GM23338 (cell line): ENCODE measurements around the gene GNPTAB. TPM values are rescaled to one million over a fixed set of nuclear protein-coding genes. Genes with fewer than 3 reads are reported as not detected.
A peak's percentile ranks its signal among the peaks of the same experiment; 100 is the strongest.

Source experiments
- ATAC-seq: fragments of 200-7000 bp; cut with Tn5 transposase; 3 replicates; pipeline ENCODE4 v1.9.1; 2020
- DNase-seq: peaks from one replicate; pipeline ENCODE4 v3.0.0-alpha.2; 2015; ENCODE audit warnings: low spot score
- H2AFZ ChIP-seq: fragments of 200-600 bp; sonication (generic); 2 replicates; pipeline ENCODE4 v1.8.0; 2016; ENCODE audit warnings: antibody characterized with exemption, mild to moderate bottlenecking, moderate library complexity
- H3F3A ChIP-seq: fragments of 200-600 bp; sonication (generic); replicated peaks from 2 replicates; pipeline ENCODE4 v1.8.0; 2017; ENCODE audit warnings: antibody characterized with exemption, mixed run types, low read depth
- H3K27ac ChIP-seq: fragments of 200-600 bp; sonication (generic); 2 replicates; pipeline ENCODE4 v1.6.1; 2016; ENCODE audit warnings: low read depth
- H3K27me3 ChIP-seq: fragments of 200-600 bp; sonication (generic); 2 replicates; pipeline ENCODE4 v1.8.0; 2016; ENCODE audit warnings: mild to moderate bottlenecking, mixed run types, moderate library complexity; ENCODE audit not compliant: insufficient read depth
- H3K36me3 ChIP-seq: fragments of 200-600 bp; sonication (generic); 2 replicates; pipeline ENCODE4 v1.8.0; 2016; ENCODE audit warnings: mild to moderate bottlenecking; ENCODE audit not compliant: insufficient read depth
- H3K4me1 ChIP-seq: fragments of 200-600 bp; sonication (generic); 2 replicates; pipeline ENCODE4 v1.8.0; 2016; ENCODE audit warnings: mild to moderate bottlenecking, moderate library complexity; ENCODE audit not compliant: insufficient read depth
- H3K4me2 ChIP-seq: fragments of 200-600 bp; sonication (generic); 2 replicates; pipeline ENCODE4 v1.7.1; 2017; ENCODE audit warnings: mixed run types
- H3K4me3 ChIP-seq: fragments of 200-600 bp; sonication (generic); 2 replicates; pipeline ENCODE4 v1.6.1; 2016; ENCODE audit warnings: mixed run types
- H3K79me2 ChIP-seq: fragments of 200-600 bp; sonication (generic); replicated peaks from 2 replicates; pipeline ENCODE4 v1.8.0; 2017; ENCODE audit warnings: mild to moderate bottlenecking; ENCODE audit not compliant: insufficient read depth
- H3K9me2 ChIP-seq: fragments of 200-600 bp; sonication (generic); 2 replicates; pipeline ENCODE4 v1.8.0; 2017; ENCODE audit not compliant: insufficient read depth
- H4K20me1 ChIP-seq: fragments of 200-600 bp; sonication (generic); replicated peaks from 2 replicates; pipeline ENCODE4 v1.8.0; 2017; ENCODE audit warnings: mild to moderate bottlenecking; ENCODE audit not compliant: insufficient read depth
- H3K27ac Mint-ChIP-seq: 2 replicates; pipeline ENCODE4 v1.8.0; 2020; ENCODE audit warnings: inconsistent platforms, mild to moderate bottlenecking, moderate library complexity, mixed read lengths
- H3K27me3 Mint-ChIP-seq: 3 replicates; pipeline ENCODE4 v1.8.0; 2022; ENCODE audit warnings: low read depth, mild to moderate bottlenecking, moderate library complexity, mixed read lengths, inconsistent platforms; ENCODE audit not compliant: insufficient read depth, poor library complexity
- H3K36me3 Mint-ChIP-seq: 3 replicates; pipeline ENCODE4 v1.8.0; 2021; ENCODE audit warnings: low read depth, mild to moderate bottlenecking, inconsistent platforms, moderate library complexity, mixed read lengths
- H3K4me1 Mint-ChIP-seq: 3 replicates; pipeline ENCODE4 v1.8.0; 2020; ENCODE audit warnings: mild to moderate bottlenecking, inconsistent platforms, mixed read lengths
- H3K4me3 Mint-ChIP-seq: 3 replicates; pipeline ENCODE4 v1.8.0; 2021; ENCODE audit warnings: moderate library complexity, mild to moderate bottlenecking, inconsistent platforms, mixed read lengths
- H3K9me3 Mint-ChIP-seq: 3 replicates; pipeline ENCODE4 v1.8.0; 2020; ENCODE audit warnings: moderate library complexity, mild to moderate bottlenecking, inconsistent platforms, mixed read lengths
- EZH2 ChIP-seq: fragments of 200-600 bp; sonication (generic); IDR thresholded peaks from one replicate; pipeline ENCODE4 v1.8.0; 2017; ENCODE audit warnings: antibody characterized with exemption, mild to moderate bottlenecking, low read depth; ENCODE audit not compliant: unreplicated experiment
- EZH2phosphoT487 ChIP-seq: fragments of 200-600 bp; sonication (generic); IDR thresholded peaks from one replicate; pipeline ENCODE4 v1.8.1; 2018; ENCODE audit warnings: antibody characterized with exemption; ENCODE audit not compliant: unreplicated experiment
- JUNB ChIP-seq: IDR thresholded peaks from one replicate; pipeline ENCODE4 v1.6.1; 2016; ENCODE audit warnings: antibody characterized with exemption; ENCODE audit not compliant: unreplicated experiment
- ZNF114 ChIP-seq: fragments of 250-450 bp; sonication (Bioruptor Pico); IDR thresholded peaks from 2 replicates; pipeline ENCODE4 v1.5.0; 2020; ENCODE audit warnings: mild to moderate bottlenecking, moderate library complexity
- ZNF331 ChIP-seq: fragments of 250-450 bp; sonication (Bioruptor Pico); IDR thresholded peaks from 2 replicates; pipeline ENCODE4 v1.5.0; 2020; ENCODE audit warnings: low read depth, mild to moderate bottlenecking, moderate library complexity
- polyA plus RNA-seq: library from polyadenylated mRNA; unstranded; fragments of >200 nt; fragmentation: Nextera tagmentation; extraction: Ambion mirVana; gene quantifications from 2 replicates; pipeline ENCODE4 v1.2.1, GENCODE V29; 2016
- total RNA-seq: library from RNA; depleted of rRNA; stranded (reverse); fragments of >200 nt; shearing (Covaris generic); gene quantifications from 2 replicates; pipeline ENCODE4 v1.2.3, GENCODE V29; 2014
- TF ChIP-seq, protein P1 (sequence below), 2 experiments: fragments of 200-600 bp in 1 of 2; sonication (generic) in 1 of 2; conservative IDR thresholded peaks; 2 replicates each; pipeline versions ENCODE4 v1.5.1 to v1.6.1; 2016 to 2017; ENCODE audit warnings: antibody characterized with exemption in 2 of 2, low read depth in 2 of 2, mild to moderate bottlenecking in 2 of 2, moderate library complexity in 1 of 2
- TF ChIP-seq, protein P2 (sequence below): fragments of 250-450 bp; sonication (Bioruptor Pico); IDR thresholded peaks from 2 replicates; pipeline ENCODE4 v1.5.0; 2020; ENCODE audit warnings: mild to moderate bottlenecking, moderate library complexity

Gene GNPTAB
- total and polyA plus RNA-seq, 2 experiments from 2014 or later = 23.6 to 58.3 TPM

DNA sequence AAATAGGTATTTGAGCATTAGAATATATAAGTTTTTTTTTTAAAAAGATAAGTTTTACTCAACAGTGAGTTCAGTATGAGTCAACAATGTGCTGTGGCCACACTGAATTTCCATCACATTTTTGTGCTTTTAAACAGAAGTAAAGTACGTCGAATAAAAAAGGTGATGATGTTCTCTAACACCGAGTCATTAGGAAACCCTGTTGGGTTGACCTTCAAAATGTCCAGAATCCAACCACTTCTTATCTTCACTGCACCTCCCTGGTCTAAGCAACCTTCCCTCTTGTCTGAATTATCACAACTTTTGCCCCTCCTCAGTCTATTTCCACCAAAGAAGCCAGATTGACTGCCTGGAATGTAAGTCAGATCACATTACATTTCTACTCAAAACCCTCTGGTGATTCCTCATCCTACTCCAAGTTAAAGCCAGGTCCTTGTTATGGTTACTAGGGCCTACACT is 48.5 kb downstream of the GNPTAB start:
- no peak overlapping the region for H3K4me3 ChIP-seq
- no peaks in the 10 kb centered on the region for H3K4me1 ChIP-seq
- ATAC-seq = no peak
- H3K79me2 ChIP-seq = no peaks in the 10 kb centered on the region
- no peak overlapping the region for H3K27ac ChIP-seq
- no peaks in the 10 kb centered on the region for H3F3A ChIP-seq
- peaks cover 4% of the 10 kb centered on the region; the same call in 2 of the 3 replicates for H3K36me3 Mint-ChIP-seq
- peaks cover 4% of the 10 kb centered on the region for H3K27me3 Mint-ChIP-seq
- no peaks in the 10 kb centered on the region for H3K9me3 Mint-ChIP-seq
- H3K4me2 ChIP-seq = no peak overlapping the region
- H3K4me3 Mint-ChIP-seq = no peak overlapping the region
- H4K20me1 ChIP-seq = no peaks in the 10 kb centered on the region; the same call in 1 of the 2 replicates
- no peaks in the 10 kb centered on the region for H3K9me2 ChIP-seq
- no peaks in the 10 kb centered on the region for H3K27me3 ChIP-seq
- H3K4me1 Mint-ChIP-seq = no peaks in the 10 kb centered on the region
- H2AFZ ChIP-seq = no peak overlapping the region
- TF ChIP-seq, protein P1, sequence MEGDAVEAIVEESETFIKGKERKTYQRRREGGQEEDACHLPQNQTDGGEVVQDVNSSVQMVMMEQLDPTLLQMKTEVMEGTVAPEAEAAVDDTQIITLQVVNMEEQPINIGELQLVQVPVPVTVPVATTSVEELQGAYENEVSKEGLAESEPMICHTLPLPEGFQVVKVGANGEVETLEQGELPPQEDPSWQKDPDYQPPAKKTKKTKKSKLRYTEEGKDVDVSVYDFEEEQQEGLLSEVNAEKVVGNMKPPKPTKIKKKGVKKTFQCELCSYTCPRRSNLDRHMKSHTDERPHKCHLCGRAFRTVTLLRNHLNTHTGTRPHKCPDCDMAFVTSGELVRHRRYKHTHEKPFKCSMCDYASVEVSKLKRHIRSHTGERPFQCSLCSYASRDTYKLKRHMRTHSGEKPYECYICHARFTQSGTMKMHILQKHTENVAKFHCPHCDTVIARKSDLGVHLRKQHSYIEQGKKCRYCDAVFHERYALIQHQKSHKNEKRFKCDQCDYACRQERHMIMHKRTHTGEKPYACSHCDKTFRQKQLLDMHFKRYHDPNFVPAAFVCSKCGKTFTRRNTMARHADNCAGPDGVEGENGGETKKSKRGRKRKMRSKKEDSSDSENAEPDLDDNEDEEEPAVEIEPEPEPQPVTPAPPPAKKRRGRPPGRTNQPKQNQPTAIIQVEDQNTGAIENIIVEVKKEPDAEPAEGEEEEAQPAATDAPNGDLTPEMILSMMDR (conservative IDR thresholded peaks at IDR 0.05; ENCODE audit: low read depth in 2 of 2) = no peak
- no peak for TF ChIP-seq JUNB
- peak overlapping the region; percentile 1; the same call in 1 of the 2 replicates for H3K27ac Mint-ChIP-seq
- no peak for DNase-seq
- peaks cover 14% of the 10 kb centered on the region; the same call in 1 of the 2 replicates for H3K36me3 ChIP-seq

DNA sequence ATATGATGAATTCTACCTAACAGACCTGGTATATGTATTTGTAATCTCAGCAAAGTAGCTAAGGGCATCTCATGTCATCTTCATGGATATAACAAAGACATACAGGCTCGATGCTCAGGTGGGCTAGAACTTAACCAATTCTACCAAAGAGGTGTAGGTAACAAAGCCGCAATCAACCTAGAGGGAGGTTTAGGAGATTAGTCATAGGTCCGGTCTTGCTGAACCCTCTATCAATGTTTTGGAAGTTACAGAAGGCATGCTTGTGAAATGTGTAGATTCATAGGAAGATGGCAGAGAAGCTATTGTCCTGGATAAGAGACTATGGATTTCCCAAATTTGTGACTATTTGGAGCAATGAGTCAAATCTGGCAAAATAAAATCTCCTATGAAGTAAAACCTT is 48.9 kb downstream of the GNPTAB start:
- no peak for DNase-seq
- Mint-ChIP-seq H3K4me3 (no peak overlapping the region), H3K27ac (no peak overlapping the region), H3K9me3 (no peaks in the 10 kb centered on the region), H3K36me3 (peaks cover 4% of the 10 kb centered on the region; the same call in 2 of the 3 replicates), H3K4me1 (no peaks in the 10 kb centered on the region), H3K27me3 (peaks cover 4% of the 10 kb centered on the region)
- no peaks in the 10 kb centered on the region for H3K4me1 ChIP-seq
- H3K36me3 ChIP-seq = peaks cover 14% of the 10 kb centered on the region; the same call in 1 of the 2 replicates
- H3K79me2 ChIP-seq = no peaks in the 10 kb centered on the region
- no peak overlapping the region for H2AFZ ChIP-seq
- H3K4me3 ChIP-seq = no peak overlapping the region
- no peak overlapping the region for H3K27ac ChIP-seq
- no peaks in the 10 kb centered on the region for H3F3A ChIP-seq
- no peak for ATAC-seq
- TF ChIP-seq JUNB = no peak
- no peak for TF ChIP-seq ZNF331
- no peak for TF ChIP-seq EZH2
- TF ChIP-seq, protein P1 (conservative IDR thresholded peaks at IDR 0.05; ENCODE audit: low read depth in 2 of 2) = no peak
- TF ChIP-seq ZNF114 = no peak
- TF ChIP-seq EZH2phosphoT487 = no peak
- TF ChIP-seq, protein P2, sequence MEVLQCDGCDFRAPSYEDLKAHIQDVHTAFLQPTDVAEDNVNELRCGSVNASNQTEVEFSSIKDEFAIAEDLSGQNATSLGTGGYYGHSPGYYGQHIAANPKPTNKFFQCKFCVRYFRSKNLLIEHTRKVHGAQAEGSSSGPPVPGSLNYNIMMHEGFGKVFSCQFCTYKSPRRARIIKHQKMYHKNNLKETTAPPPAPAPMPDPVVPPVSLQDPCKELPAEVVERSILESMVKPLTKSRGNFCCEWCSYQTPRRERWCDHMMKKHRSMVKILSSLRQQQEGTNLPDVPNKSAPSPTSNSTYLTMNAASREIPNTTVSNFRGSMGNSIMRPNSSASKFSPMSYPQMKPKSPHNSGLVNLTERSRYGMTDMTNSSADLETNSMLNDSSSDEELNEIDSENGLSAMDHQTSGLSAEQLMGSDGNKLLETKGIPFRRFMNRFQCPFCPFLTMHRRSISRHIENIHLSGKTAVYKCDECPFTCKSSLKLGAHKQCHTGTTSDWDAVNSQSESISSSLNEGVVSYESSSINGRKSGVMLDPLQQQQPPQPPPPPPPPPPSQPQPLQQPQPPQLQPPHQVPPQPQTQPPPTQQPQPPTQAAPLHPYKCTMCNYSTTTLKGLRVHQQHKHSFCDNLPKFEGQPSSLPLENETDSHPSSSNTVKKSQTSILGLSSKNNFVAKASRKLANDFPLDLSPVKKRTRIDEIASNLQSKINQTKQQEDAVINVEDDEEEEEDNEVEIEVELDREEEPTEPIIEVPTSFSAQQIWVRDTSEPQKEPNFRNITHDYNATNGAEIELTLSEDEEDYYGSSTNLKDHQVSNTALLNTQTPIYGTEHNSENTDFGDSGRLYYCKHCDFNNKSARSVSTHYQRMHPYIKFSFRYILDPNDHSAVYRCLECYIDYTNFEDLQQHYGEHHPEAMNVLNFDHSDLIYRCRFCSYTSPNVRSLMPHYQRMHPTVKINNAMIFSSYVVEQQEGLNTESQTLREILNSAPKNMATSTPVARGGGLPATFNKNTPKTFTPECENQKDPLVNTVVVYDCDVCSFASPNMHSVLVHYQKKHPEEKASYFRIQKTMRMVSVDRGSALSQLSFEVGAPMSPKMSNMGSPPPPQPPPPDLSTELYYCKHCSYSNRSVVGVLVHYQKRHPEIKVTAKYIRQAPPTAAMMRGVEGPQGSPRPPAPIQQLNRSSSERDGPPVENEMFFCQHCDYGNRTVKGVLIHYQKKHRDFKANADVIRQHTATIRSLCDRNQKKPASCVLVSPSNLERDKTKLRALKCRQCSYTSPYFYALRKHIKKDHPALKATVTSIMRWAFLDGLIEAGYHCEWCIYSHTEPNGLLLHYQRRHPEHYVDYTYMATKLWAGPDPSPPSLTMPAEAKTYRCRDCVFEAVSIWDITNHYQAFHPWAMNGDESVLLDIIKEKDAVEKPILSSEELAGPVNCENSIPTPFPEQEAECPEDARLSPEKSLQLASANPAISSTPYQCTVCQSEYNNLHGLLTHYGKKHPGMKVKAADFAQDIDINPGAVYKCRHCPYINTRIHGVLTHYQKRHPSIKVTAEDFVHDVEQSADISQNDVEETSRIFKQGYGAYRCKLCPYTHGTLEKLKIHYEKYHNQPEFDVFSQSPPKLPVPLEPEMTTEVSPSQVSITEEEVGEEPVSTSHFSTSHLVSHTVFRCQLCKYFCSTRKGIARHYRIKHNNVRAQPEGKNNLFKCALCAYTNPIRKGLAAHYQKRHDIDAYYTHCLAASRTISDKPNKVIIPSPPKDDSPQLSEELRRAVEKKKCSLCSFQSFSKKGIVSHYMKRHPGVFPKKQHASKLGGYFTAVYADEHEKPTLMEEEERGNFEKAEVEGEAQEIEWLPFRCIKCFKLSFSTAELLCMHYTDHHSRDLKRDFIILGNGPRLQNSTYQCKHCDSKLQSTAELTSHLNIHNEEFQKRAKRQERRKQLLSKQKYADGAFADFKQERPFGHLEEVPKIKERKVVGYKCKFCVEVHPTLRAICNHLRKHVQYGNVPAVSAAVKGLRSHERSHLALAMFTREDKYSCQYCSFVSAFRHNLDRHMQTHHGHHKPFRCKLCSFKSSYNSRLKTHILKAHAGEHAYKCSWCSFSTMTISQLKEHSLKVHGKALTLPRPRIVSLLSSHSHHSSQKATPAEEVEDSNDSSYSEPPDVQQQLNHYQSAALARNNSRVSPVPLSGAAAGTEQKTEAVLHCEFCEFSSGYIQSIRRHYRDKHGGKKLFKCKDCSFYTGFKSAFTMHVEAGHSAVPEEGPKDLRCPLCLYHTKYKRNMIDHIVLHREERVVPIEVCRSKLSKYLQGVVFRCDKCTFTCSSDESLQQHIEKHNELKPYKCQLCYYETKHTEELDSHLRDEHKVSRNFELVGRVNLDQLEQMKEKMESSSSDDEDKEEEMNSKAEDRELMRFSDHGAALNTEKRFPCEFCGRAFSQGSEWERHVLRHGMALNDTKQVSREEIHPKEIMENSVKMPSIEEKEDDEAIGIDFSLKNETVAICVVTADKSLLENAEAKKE (CRISPR knock-in tag) = no peak
- no peak overlapping the region for H3K4me2 ChIP-seq
- H4K20me1 ChIP-seq = no peaks in the 10 kb centered on the region; the same call in 1 of the 2 replicates
- H3K9me2 ChIP-seq = no peaks in the 10 kb centered on the region
- H3K27me3 ChIP-seq = no peaks in the 10 kb centered on the region
